ENCODE measurements around the gene MROH2A.

DNA sequence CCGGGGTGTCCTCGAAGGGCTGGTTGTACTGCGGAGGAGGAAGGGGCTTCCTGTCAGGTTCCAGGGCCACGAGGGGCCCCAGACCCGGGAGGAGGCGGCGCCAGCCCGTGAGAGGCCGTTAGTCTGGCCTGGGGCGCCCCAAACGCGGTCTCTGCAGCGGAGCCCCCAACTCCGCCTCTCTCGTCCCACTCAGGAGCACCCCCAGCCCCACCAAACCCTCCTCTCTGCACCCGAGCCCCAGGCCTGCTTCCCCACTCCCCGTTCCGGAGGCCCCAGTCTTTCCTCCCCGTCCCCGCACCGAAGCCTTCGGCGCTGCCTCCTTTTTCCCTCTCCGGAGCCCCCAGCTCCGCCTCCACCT lies 75.7 kb downstream of the MROH2A start:
- no peak for TF ChIP-seq FOXP2 (optimal IDR thresholded peaks at IDR 0.05; ENCODE audit: borderline replicate concordance, extremely low read depth, extremely low read length, insufficient read depth)
- no peak for TF ChIP-seq POLR2AphosphoS5 (IDR thresholded peaks at IDR 0.05; ENCODE audit: low read depth, low read length)
- TF ChIP-seq SIN3A (IDR thresholded peaks at IDR 0.05; ENCODE audit: borderline replicate concordance, insufficient read depth, low read length) = no peak
- TF ChIP-seq TAF1 (IDR thresholded peaks at IDR 0.05; ENCODE audit: borderline replicate concordance, insufficient read depth, low read length) = no peak
